ENCODE data around the gene ARHGAP44. TPM values are rescaled to one million over a fixed set of nuclear protein-coding genes. Genes with fewer than 3 reads are reported as not detected.

ARHGAP44 gene
- polyA plus RNA-seq, 3 donors from 2014 or later = 0.13 TPM; not detected in 2

DNA sequence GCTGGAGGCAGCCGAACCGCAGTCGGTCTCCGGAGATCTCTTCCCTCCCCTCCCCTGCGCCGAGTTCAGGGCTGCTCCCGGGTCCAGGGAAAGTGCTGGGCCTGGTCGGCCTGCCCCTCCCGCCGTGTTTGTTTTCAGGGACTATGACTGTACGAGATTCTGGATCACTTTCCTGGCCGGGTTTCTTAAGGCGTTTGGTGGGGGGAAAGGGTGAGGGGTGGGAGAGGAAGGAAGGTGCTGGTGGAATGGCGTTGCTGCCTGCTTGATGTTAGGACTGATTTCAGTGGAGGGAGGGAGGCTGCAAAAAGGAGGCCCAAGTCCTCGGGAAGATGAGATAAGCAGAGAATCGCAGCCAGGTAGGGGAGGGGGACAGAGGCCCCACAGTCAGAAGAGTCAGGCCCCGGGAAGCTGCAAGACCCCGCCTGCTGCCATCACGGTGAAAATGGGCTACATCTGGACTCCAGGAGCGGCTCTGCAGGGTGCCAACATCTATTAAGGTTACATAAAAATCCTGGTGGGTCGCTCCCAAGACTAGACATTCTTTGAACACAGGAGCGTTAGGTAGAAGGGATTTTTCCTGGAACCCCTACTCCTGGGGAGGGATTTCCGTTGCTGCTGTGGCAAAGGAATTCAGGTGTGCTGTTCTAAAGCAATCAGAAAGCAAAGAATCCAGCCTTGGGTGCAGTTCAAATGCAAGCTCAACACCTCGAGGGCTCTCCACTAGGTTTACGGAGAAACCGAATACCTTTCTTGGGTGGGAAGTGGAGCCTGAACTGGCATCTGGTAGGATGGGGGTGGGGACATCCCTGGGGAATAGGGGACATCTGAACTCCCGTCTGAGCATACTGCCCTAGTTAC is 1.2 kb downstream of the ARHGAP44 start:
- DNase-seq = no peak
- Mint-ChIP-seq H3K27ac (no peak overlapping the region), H3K4me3 (peak overlapping the region in 3 of 5 donors; percentile 29 to 59 (median 33)), H3K9me3 (peaks cover 0 to 4% (median under 1%) of the 10 kb centered on the region in 6 donors), H3K27me3 (ENCODE audit: low read depth in 3 of 3) (peaks cover 12 to 14% (median 13%) of the 10 kb centered on the region in 3 donors), H3K36me3 (no peaks in the 10 kb centered on the region), H3K4me1 (peaks cover 0 to 3% of the 10 kb centered on the region in 2 donors)

DNA sequence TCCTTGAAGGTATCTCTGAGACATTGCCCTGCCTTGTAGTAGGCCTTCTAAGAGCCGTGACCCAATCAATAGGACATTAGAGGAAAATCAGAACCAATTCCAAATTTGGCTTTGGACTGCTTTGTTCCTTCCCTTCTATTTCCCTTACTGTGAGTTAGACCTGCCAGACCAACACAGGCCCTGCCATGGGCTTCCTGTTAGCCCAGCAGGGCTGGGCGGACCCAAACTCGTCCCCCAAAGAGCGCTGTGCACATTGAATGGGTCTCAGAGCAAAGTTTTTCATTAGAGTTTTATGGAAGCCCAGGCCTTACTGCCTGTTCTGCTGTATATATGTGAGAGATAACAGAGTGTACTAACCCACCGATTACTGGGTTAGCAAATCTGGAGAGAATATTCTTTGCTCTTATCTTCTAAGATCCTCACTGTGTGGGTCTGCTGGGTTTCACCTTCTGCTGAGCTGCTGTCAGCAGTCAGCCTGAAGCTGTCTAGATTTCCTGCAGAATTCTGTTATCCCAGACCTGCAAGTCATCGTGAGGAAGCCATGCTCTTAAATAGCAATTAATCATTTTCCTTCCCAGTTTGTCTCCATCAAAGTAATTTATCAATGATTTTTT is 5.7 kb downstream of the ARHGAP44 start:
- Mint-ChIP-seq H3K36me3 (no peaks in the 10 kb centered on the region), H3K9me3 (peaks cover 0 to 5% (median 2%) of the 10 kb centered on the region in 6 donors)

DNA sequence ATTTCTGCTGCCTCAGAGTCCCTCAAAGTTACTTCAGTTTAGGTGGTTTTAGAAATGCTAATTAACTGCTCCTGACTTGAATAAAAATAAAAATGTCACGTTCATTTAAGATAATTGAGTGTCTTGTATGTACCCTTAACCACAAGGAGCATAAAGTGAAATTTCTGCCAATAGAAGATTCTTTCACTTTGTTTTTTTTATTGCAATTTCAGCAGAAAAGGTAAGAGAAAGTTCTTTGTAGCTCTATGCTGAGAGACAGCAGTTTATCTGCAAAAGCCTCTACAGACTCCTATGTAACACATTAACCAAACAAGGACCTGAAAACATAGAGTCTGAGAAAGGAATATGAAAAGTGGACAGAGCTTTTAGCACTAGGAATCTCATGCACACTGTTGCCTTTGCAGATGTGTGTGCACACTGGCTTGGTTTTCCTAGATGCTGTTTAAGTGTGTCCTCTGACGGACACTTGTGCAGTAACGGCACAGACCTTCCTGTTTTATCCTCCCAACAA is 11.6 kb downstream of the ARHGAP44 start:
- H3K4me3 Mint-ChIP-seq = no peak overlapping the region
- no peak for DNase-seq
- peaks cover 0 to 12% (median 3%) of the 10 kb centered on the region in 6 donors for H3K9me3 Mint-ChIP-seq
- H3K27ac Mint-ChIP-seq = no peak overlapping the region
- H3K27me3 Mint-ChIP-seq (ENCODE audit: low read depth in 3 of 3) = no peaks in the 10 kb centered on the region
- no peaks in the 10 kb centered on the region for H3K36me3 Mint-ChIP-seq
- no peaks in the 10 kb centered on the region for H3K4me1 Mint-ChIP-seq

More for the DNA sequence above, 5.7 kb downstream of the ARHGAP44 start:
- DNase-seq = no peak
- no peak overlapping the region for H3K27ac Mint-ChIP-seq
- H3K27me3 Mint-ChIP-seq (ENCODE audit: low read depth in 3 of 3) = peaks cover 7 to 11% (median 8%) of the 10 kb centered on the region in 3 donors
- H3K4me3 Mint-ChIP-seq = no peak overlapping the region
- H3K4me1 Mint-ChIP-seq = peaks cover 0 to 2% of the 10 kb centered on the region in 2 donors

DNA sequence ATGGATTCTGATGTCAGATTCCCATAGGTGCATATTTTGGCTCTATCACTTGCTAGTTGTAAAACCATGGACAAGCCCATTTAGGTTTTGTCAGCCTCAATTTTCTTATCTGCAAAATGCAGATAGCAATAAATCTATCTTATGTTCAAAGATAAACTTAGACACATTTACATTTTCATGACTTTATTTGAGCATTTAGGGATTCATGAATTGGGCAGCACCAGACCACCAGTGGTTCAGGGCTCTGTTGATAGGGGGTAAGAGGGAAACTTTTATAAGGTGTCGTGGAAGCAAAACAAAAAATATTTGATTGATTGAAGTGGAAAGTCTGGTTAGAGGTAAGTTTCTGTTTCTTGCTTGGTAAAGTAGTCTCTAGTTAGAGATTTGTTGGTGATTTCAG is 17.3 kb downstream of the ARHGAP44 start:
- no peak for DNase-seq
- Mint-ChIP-seq H3K4me3 (no peak overlapping the region), H3K27ac (no peak overlapping the region), H3K4me1 (no peaks in the 10 kb centered on the region), H3K27me3 (ENCODE audit: low read depth in 3 of 3) (no peaks in the 10 kb centered on the region), H3K9me3 (peaks cover 4 to 39% (median 12%) of the 10 kb centered on the region in 6 donors), H3K36me3 (peaks cover 0 to 3% (median 0%) of the 10 kb centered on the region in 3 donors)

DNA sequence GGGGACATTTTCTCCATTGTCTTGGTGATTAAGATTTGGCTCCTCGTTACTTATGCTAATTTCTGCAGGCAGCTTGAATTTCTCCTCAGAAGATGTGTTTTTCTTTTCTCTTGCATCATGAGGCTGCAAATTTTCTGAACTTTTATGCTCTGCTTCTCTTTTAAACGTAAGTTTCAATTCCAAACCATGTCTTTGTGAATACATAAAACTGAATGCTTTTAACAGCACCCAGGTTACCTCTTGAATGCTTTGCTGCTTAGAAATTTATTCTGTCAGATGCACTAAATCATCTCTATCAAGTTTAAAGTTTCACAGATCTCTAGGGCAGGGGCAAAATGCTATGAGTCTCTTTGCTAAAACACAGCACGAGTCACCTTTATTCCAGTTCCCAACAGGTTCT is 19.4 kb downstream of the ARHGAP44 start:
- H3K27me3 Mint-ChIP-seq (ENCODE audit: low read depth in 3 of 3) = peaks cover 0 to under 1% (median 0%) of the 10 kb centered on the region in 3 donors
- H3K36me3 Mint-ChIP-seq = peaks cover 0 to 3% (median 0%) of the 10 kb centered on the region in 3 donors
- H3K9me3 Mint-ChIP-seq = peaks cover 3 to 33% (median 12%) of the 10 kb centered on the region in 6 donors
- no peak overlapping the region for H3K4me3 Mint-ChIP-seq
- no peaks in the 10 kb centered on the region for H3K4me1 Mint-ChIP-seq
- no peak overlapping the region for H3K27ac Mint-ChIP-seq
- no peak for DNase-seq

DNA sequence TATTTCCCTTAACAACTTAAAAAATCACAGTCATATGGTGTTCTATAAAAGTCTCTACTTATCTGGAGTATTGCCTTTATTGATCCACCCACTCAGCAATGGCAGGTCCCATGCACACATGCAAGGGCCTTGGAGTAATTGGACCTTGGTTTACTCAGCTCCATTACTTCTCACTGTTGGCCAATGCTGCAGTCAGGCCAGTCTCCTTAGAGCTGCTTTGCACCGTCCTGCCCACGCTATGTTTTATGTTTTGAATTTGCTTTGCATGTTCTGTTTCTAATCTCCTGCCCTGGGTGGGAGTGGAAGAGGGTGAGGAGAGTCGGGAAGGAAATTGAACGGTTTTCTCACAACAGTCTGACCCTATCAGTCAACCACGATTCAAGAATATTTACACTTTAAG is 23.6 kb downstream of the ARHGAP44 start:
- H3K27ac Mint-ChIP-seq = no peak overlapping the region

DNA sequence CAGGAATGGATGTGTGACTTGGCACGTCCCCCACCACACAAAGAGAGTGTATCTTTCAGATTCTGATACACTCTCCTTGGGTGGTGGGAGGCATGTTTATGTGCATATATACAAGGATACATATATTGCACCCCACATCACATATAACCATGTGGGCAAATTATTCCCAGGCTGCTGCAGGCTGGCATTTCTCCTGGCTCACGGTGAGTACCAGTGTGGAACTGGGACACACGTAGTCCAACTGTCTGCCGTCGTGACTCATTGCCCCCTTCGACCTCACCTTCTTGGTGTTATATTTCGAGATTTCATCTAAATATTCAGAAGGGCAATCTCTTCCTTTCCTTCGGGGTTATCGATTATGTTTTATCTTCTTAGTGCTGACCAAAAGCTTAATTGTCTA is 24.4 kb downstream of the ARHGAP44 start:
- Mint-ChIP-seq H3K4me1 (no peaks in the 10 kb centered on the region), H3K36me3 (no peaks in the 10 kb centered on the region), H3K9me3 (peaks cover 2 to 38% (median 8%) of the 10 kb centered on the region in 6 donors), H3K4me3 (no peak overlapping the region), H3K27ac (no peak overlapping the region), H3K27me3 (ENCODE audit: low read depth in 3 of 3) (peaks cover 0 to 2% (median 0%) of the 10 kb centered on the region in 3 donors)
- no peak for DNase-seq

More for the DNA sequence above, 23.6 kb downstream of the ARHGAP44 start:
- Mint-ChIP-seq H3K9me3 (peaks cover 2 to 40% (median 9%) of the 10 kb centered on the region in 6 donors), H3K4me1 (no peaks in the 10 kb centered on the region), H3K27me3 (ENCODE audit: low read depth in 3 of 3) (peaks cover 0 to 2% (median 0%) of the 10 kb centered on the region in 3 donors), H3K4me3 (no peak overlapping the region), H3K36me3 (no peaks in the 10 kb centered on the region)
- no peak for DNase-seq

DNA sequence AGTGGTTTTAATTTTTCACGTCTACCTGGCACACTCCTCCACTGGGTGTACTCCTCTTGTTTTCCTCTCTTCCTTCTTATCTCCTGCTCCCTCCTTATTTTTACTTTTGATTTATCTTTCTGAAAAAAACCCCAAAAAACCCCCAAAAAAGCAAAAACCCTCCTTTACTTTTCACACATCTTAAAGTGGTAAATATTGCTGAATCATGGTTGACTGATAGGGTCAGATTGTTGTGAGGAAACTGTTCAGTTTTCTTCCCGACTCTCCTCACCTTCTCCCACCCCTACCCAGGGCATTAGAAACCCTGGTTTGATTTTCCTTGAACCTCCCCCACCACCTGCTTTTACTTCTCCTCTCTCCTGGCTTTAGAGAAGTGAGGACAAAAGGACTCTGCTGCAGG is 25.4 kb downstream of the ARHGAP44 start:
- H3K9me3 Mint-ChIP-seq = peaks cover 0 to 28% (median 2%) of the 10 kb centered on the region in 6 donors
- H3K4me1 Mint-ChIP-seq = no peaks in the 10 kb centered on the region
- H3K27ac Mint-ChIP-seq = no peak overlapping the region
- no peak overlapping the region for H3K4me3 Mint-ChIP-seq
- H3K36me3 Mint-ChIP-seq = no peaks in the 10 kb centered on the region
- no peak for DNase-seq
- peaks cover 0 to 2% (median 0%) of the 10 kb centered on the region in 3 donors for H3K27me3 Mint-ChIP-seq (ENCODE audit: low read depth in 3 of 3)

DNA sequence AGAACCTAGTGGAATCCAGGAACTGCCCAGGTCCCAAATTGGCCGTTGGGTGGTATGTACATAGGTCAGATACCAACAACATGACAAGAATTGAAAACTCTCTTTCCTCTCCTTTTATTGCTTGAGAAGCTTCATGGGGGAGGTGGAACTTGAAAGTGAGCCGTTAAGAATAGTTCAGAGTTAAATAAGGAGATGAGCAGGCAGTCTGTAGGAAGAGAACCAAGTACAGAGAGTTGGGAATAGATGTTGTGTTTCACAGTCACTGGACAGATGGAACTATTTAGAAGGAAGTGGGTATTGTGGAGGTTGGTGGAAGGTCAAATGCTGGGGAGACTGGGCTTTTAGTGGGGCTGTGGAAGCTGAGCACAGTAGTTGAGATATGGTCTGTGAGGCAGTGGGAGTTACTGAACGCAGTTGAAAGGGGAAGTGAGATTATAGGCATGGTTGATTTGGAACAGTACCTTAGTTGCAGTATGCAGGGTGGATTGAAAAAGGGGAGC is 26.4 kb downstream of the ARHGAP44 start:
- H3K27ac Mint-ChIP-seq = no peak overlapping the region
- H3K4me3 Mint-ChIP-seq = no peak overlapping the region
- H3K4me1 Mint-ChIP-seq = no peaks in the 10 kb centered on the region
- H3K36me3 Mint-ChIP-seq = no peaks in the 10 kb centered on the region
- H3K27me3 Mint-ChIP-seq (ENCODE audit: low read depth in 3 of 3) = peaks cover 0 to 2% (median 0%) of the 10 kb centered on the region in 3 donors
- peaks cover 0 to 22% (median 1%) of the 10 kb centered on the region in 6 donors for H3K9me3 Mint-ChIP-seq
- DNase-seq = no peak

DNA sequence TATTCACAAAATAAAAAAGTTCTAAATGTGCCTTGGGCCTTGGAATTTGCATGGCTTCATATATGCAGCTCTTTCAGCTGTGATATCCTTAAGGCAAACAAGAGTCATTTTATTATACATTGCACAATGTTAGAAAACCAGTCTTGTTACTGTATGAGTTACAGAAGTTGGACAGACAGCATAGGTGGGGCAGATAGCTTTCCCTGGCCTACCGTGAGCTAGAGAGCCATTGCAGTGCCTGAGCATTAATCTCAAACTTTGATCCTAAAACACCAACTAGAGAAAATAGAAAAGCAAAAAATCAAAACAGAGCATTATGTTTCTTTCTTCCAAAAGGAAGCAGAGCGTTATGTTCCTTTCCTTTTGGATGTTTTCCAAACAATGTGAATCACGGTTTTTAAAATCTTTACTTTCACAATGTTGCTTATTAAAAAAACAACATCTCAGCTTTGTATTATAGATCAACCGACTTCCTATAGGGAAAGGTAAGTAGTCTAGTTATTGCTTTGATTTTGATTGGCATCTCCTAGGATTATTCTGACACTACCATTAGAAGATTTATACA is 32.2 kb downstream of the ARHGAP44 start:
- DNase-seq = no peak
- no peak overlapping the region for H3K4me3 Mint-ChIP-seq
- no peaks in the 10 kb centered on the region for H3K4me1 Mint-ChIP-seq
- H3K27ac Mint-ChIP-seq = no peak overlapping the region
- peaks cover 0 to 6% (median 0%) of the 10 kb centered on the region in 6 donors for H3K9me3 Mint-ChIP-seq
- H3K27me3 Mint-ChIP-seq (ENCODE audit: low read depth in 3 of 3) = peaks cover 0 to 3% (median 3%) of the 10 kb centered on the region in 3 donors
- no peaks in the 10 kb centered on the region for H3K36me3 Mint-ChIP-seq

DNA sequence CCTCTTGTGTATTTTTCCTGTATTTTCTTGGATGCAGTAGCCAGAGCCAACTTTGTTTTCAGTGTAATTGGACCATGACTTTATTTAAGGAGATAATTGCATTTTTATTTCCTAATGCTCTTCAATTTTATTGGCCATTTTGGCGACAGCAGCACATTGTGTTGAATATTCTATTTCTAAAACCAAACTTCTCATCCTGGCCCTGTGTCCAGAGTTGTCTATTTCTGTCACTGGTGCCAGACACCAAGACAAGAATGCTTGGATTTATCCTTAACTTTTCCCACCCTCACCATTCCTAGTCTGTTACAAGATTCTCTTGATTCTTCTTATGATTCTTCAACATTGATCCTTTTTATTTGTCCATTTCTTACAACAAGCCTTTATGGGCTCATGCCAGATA is 37.1 kb downstream of the ARHGAP44 start:
- Mint-ChIP-seq H3K9me3 (peaks cover 0 to 12% (median 10%) of the 10 kb centered on the region in 6 donors), H3K27ac (no peak overlapping the region), H3K4me1 (no peaks in the 10 kb centered on the region), H3K4me3 (no peak overlapping the region), H3K27me3 (ENCODE audit: low read depth in 3 of 3) (peaks cover 0 to 8% (median 3%) of the 10 kb centered on the region in 3 donors), H3K36me3 (no peaks in the 10 kb centered on the region)
- no peak for DNase-seq

DNA sequence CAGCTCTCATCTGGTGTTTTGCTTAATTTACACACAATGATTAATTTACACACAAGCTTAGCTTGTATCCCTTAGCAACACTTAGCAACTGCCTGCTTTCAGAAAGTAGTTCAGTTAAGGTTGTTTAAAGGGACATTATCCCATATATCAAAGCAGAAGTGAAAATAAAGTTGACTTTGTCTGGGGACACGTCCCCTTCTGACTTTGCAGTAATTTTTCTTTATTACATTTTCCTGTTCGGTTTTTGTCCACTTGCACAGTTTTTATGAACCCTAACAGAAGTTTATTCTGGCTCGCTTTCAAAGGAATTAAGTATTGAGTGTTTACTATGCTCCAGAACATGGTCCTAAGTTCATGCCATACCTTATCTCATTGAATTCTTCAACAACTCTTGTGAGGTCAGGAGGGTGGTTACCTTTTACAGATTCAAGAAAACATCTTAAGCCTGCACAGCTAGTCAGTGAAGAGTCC is 41.5 kb downstream of the ARHGAP44 start:
- no peak for DNase-seq
- Mint-ChIP-seq H3K4me3 (no peak overlapping the region), H3K4me1 (no peaks in the 10 kb centered on the region), H3K27me3 (ENCODE audit: low read depth in 3 of 3) (peaks cover 0 to 5% (median 0%) of the 10 kb centered on the region in 3 donors), H3K9me3 (peaks cover 5 to 40% (median 24%) of the 10 kb centered on the region in 6 donors), H3K27ac (no peak overlapping the region), H3K36me3 (no peaks in the 10 kb centered on the region)

DNA sequence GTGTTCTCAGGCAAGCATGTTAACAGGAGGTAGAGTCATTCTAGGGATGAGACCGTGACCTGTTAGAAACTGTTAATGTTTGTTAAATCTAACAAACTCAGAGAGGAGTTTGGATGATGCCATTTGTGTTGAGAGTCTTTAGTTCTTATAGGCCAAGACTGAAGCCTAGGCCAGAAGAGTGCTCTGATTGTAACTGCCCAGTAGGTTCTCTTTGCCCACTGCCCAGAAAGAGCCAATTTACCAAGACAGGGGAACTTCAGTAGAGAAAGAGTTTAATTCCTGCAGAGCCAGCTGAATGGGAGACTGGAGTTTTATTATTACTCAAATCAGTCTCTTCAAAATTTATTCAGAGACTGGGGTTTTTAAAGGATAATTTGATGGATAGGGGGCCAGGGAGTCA is 42.5 kb downstream of the ARHGAP44 start:
- no peak for DNase-seq
- H3K27me3 Mint-ChIP-seq (ENCODE audit: low read depth in 3 of 3) = peaks cover 0 to 3% (median 0%) of the 10 kb centered on the region in 3 donors
- H3K36me3 Mint-ChIP-seq = no peaks in the 10 kb centered on the region
- H3K4me3 Mint-ChIP-seq = no peak overlapping the region
- peaks cover 9 to 40% (median 21%) of the 10 kb centered on the region in 6 donors for H3K9me3 Mint-ChIP-seq
- no peak overlapping the region for H3K27ac Mint-ChIP-seq
- H3K4me1 Mint-ChIP-seq = no peaks in the 10 kb centered on the region

Data from immature natural killer cell (primary cell).